ENCODE data around the gene MYO1A. TPM values are rescaled to one million over a fixed set of nuclear protein-coding genes. Genes with fewer than 3 reads are reported as not detected.

Gene MYO1A
- total and polyA plus RNA-seq, 2 donors (not counting 1 experiment from before 2014, with no cell fraction given), result 0.55 to 1.3 TPM

DNA sequence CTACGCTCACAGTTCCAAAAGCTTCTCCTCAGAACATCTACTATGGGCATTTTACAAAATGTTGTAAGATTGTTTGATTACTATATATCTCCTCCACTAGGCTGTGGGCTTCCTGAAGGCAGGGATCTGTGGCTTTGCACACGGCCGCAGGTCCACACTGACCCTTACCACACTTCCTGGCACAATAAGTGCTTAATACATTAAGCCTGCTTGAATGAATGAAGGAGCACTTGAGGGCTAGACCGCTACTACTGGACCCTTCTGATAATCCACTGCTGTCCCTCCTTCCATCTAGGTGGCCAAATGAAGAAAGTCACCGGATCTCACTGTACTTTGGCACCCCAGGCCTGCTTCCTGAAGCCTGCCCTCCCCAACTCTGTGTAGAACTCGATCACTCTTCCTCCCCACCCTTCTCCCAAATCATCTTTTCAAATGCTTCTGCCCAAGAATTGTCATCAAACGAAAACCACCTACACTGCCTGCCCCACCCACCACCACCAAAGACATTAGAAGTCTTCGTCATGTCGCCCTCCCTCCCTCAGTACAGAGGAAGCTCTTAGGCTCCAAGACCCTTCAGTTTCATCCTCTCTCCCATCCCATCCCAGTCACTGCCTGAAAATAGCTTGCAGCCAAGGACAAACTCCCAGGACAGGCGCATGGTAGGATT, 43.0 kb downstream of the MYO1A start:
- H3K9me3 Mint-ChIP-seq (ENCODE audit: insufficient read depth), result no peaks in the 10 kb centered on the region
- H3K27ac ChIP-seq (ENCODE audit: low read length in 2 of 2), result peak overlapping the region in 1 of 2 donors; percentile 36
- H3K4me3 Mint-ChIP-seq, result peak overlapping the region; percentile 62
- peaks cover 35% of the 10 kb centered on the region for H3K79me2 ChIP-seq (ENCODE audit: control insufficient read depth, insufficient read depth, low read length)
- peaks cover 40% of the 10 kb centered on the region for H3K4me1 Mint-ChIP-seq
- H3K4me2 ChIP-seq (replicated peaks; ENCODE audit: low read depth, low read length, poor library complexity, severe bottlenecking), result peak overlapping the region; percentile 74
- peak overlapping the region; percentile 84 for H2AFZ ChIP-seq (ENCODE audit: insufficient read depth, low read depth, low read length, poor library complexity, severe bottlenecking)
- DNase-seq, result no peak
- no peak for ATAC-seq (ENCODE audit: low read depth)
- peak overlapping the region; percentile 77 for H3K27ac Mint-ChIP-seq
- no peaks in the 10 kb centered on the region for H3K9me3 ChIP-seq (ENCODE audit: control extremely low read depth in 1 of 3, control insufficient read depth in 2 of 3, insufficient read depth in 1 of 3, low read length in 2 of 3)
- H4K20me1 ChIP-seq (ENCODE audit: control insufficient read depth, insufficient read depth, low read length, poor library complexity, severe bottlenecking), result peaks cover 2% of the 10 kb centered on the region
- peak overlapping the region in 4 of 5 experiments; percentile 1 to 45 (median 28) for H3K4me3 ChIP-seq (ENCODE audit: control extremely low read depth in 1 of 5, extremely low read depth in 1 of 5, insufficient read depth in 1 of 5, low read depth in 2 of 5, low read length in 4 of 5)
- ChIA-PET POLR2A (no interaction called here), CTCF (interaction anchor here (0.6 to 9.2 kb wide), 10 partner anchors 10 to 686 kb away, joined by 3 to 52 read pairs (median 7); partner anchors contain the start of gene STAT6)
- H3K27me3 Mint-ChIP-seq, result no peaks in the 10 kb centered on the region
- 59% methylated on average over 6 of the region's 10 CpGs for WGBS (ENCODE audit: insufficient coverage)
- intact Hi-C loops (cut with micrococcal nuclease), result loop anchor here (10.0 kb wide), 1 partner anchor 372 kb away; the partner anchor contains the start of gene BAZ2A
- no peaks in the 10 kb centered on the region for H3K27me3 ChIP-seq (replicated peaks in 1 of 4; ENCODE audit: control extremely low read depth in 1 of 4, control insufficient read depth in 3 of 4, insufficient read depth in 4 of 4, low read length in 3 of 4)
- peaks cover 16 to 24% of the 10 kb centered on the region in 2 donors for H3K4me1 ChIP-seq (ENCODE audit: control insufficient read depth in 2 of 2, insufficient read depth in 2 of 2, low read length in 2 of 2)
- H3K36me3 ChIP-seq (replicated peaks in 1 of 2; ENCODE audit: control extremely low read depth in 1 of 2, control insufficient read depth in 1 of 2, extremely low read depth in 1 of 2, insufficient read depth in 2 of 2, low read length in 1 of 2), result peaks cover 0 to 26% of the 10 kb centered on the region in 2 experiments
- TF ChIP-seq EZH2 (IDR thresholded peaks at IDR 0.05; ENCODE audit: borderline replicate concordance, insufficient read depth, low read depth, low read length, poor library complexity, severe bottlenecking), result no peak
- TF ChIP-seq, protein P1, sequence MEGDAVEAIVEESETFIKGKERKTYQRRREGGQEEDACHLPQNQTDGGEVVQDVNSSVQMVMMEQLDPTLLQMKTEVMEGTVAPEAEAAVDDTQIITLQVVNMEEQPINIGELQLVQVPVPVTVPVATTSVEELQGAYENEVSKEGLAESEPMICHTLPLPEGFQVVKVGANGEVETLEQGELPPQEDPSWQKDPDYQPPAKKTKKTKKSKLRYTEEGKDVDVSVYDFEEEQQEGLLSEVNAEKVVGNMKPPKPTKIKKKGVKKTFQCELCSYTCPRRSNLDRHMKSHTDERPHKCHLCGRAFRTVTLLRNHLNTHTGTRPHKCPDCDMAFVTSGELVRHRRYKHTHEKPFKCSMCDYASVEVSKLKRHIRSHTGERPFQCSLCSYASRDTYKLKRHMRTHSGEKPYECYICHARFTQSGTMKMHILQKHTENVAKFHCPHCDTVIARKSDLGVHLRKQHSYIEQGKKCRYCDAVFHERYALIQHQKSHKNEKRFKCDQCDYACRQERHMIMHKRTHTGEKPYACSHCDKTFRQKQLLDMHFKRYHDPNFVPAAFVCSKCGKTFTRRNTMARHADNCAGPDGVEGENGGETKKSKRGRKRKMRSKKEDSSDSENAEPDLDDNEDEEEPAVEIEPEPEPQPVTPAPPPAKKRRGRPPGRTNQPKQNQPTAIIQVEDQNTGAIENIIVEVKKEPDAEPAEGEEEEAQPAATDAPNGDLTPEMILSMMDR (IDR thresholded peaks at IDR 0.05), result peak; percentile 43
- H3K9ac ChIP-seq (ENCODE audit: low read length), result peak overlapping the region; percentile 57

Measured in B cell (primary cell).